GM21723 (cell line): ENCODE data around the gene DUS1L.

Source experiments
- ATAC-seq: cut with Tn5 transposase; IDR thresholded peaks from one replicate; pipeline ENCODE4 v1.9.1; 2021; ENCODE audit warnings: mild to moderate bottlenecking, moderate library complexity; ENCODE audit not compliant: unreplicated experiment

Gene DUS1L

GRCh38 chr17:82029990-82030469 lies 35.6 kb downstream of the DUS1L start:
- ATAC-seq, result no peak

GRCh38 chr17:82029391-82029790 lies 36.2 kb downstream of the DUS1L start:
- ATAC-seq, result no peak

- ATAC-seq, result no peak
These were observed 36.6 kb downstream of the DUS1L start for GRCh38 chr17:82028966-82029365.

GRCh38 chr17:82028246-82028645 lies 37.4 kb downstream of the DUS1L start:
- ATAC-seq, result no peak

- ATAC-seq, result no peak
These were observed 40.0 kb downstream of the DUS1L start for GRCh38 chr17:82025401-82026107.

- no peak for ATAC-seq
These were observed 40.7 kb downstream of the DUS1L start for GRCh38 chr17:82024859-82025258.

GRCh38 chr17:82023447-82024241 lies 42.0 kb downstream of the DUS1L start:
- peak; percentile 8 for ATAC-seq

GRCh38 chr17:82022981-82023446 lies 42.6 kb downstream of the DUS1L start, which contains the start of gene LRRC45:
TSS of gene LRRC45 (plus strand) at chr17:82023305. CDS start at chr17:82023644, 339 bp downstream.
- peak; percentile 83 for ATAC-seq

- ATAC-seq, result no peak
These were observed 43.2 kb downstream of the DUS1L start, which contains the start of gene CENPX for GRCh38 chr17:82022310-82022980. TSS of gene CENPX (minus strand) at chr17:82022878. CDS start at chr17:82022861, 17 bp downstream.

GRCh38 chr17:82021900-82022309 lies 43.7 kb downstream of the DUS1L start:
- ATAC-seq, result no peak

GRCh38 chr17:82021107-82021899 lies 44.3 kb downstream of the DUS1L start:
- no peak for ATAC-seq

GRCh38 chr17:82020572-82021106 lies 45.0 kb downstream of the DUS1L start:
- ATAC-seq, result no peak

GRCh38 chr17:82019690-82020571 lies 45.7 kb downstream of the DUS1L start:
- no peak for ATAC-seq

GRCh38 chr17:82018989-82019689 lies 46.5 kb downstream of the DUS1L start:
- ATAC-seq, result no peak

- no peak for ATAC-seq
These were observed 47.2 kb downstream of the DUS1L start for GRCh38 chr17:82018152-82018988.

GRCh38 chr17:82017612-82018151 lies 47.9 kb downstream of the DUS1L start:
- no peak for ATAC-seq

- no peak for ATAC-seq
These were observed 48.6 kb downstream of the DUS1L start for GRCh38 chr17:82016875-82017459.
